ENCODE results near the gene CSMD2. TPM values are rescaled to one million over a fixed set of nuclear protein-coding genes. Genes with fewer than 3 reads are reported as not detected.

Gene CSMD2
- total RNA-seq, 1 donor from 2014 or later, result 1.8 TPM

GRCh38 chr1:33599516-33600115 is 565.4 kb downstream of the CSMD2 start:
- H3K36me3 Mint-ChIP-seq, result no peaks in the 10 kb centered on the region
- no peak overlapping the region for H3K27ac Mint-ChIP-seq
- H3K4me1 Mint-ChIP-seq (ENCODE audit: unreplicated experiment), result no peaks in the 10 kb centered on the region
- no peak for TF ChIP-seq CTCF (conservative IDR thresholded peaks at IDR 0.05)
- DNase-seq (ENCODE audit: extremely low spot score, unreplicated experiment), result no peak
- peaks cover 36% of the 10 kb centered on the region for H3K27me3 Mint-ChIP-seq
- H3K9me3 Mint-ChIP-seq, result no peaks in the 10 kb centered on the region
- no peak overlapping the region for H3K4me3 Mint-ChIP-seq

GRCh38 chr1:33588726-33589125 is 576.3 kb downstream of the CSMD2 start:
- Mint-ChIP-seq H3K9me3 (no peaks in the 10 kb centered on the region), H3K4me1 (ENCODE audit: unreplicated experiment) (no peaks in the 10 kb centered on the region), H3K27me3 (peaks cover 8% of the 10 kb centered on the region), H3K27ac (no peak overlapping the region), H3K4me3 (no peak overlapping the region), H3K36me3 (no peaks in the 10 kb centered on the region)
- TF ChIP-seq CTCF (conservative IDR thresholded peaks at IDR 0.05), result no peak
- DNase-seq (ENCODE audit: extremely low spot score, unreplicated experiment), result no peak

- H3K27me3 Mint-ChIP-seq, result peaks cover 9% of the 10 kb centered on the region
- no peak for TF ChIP-seq CTCF (conservative IDR thresholded peaks at IDR 0.05)
These were observed 578.2 kb downstream of the CSMD2 start for GRCh38 chr1:33586795-33587194.

GRCh38 chr1:33586106-33586505 is 578.9 kb downstream of the CSMD2 start:
- TF ChIP-seq CTCF (conservative IDR thresholded peaks at IDR 0.05), result no peak
- H3K27me3 Mint-ChIP-seq, result peaks cover 12% of the 10 kb centered on the region
- H3K36me3 Mint-ChIP-seq, result no peaks in the 10 kb centered on the region
- no peaks in the 10 kb centered on the region for H3K4me1 Mint-ChIP-seq (ENCODE audit: unreplicated experiment)
- H3K27ac Mint-ChIP-seq, result no peak overlapping the region
- H3K9me3 Mint-ChIP-seq, result no peaks in the 10 kb centered on the region
- H3K4me3 Mint-ChIP-seq, result no peak overlapping the region
- DNase-seq (ENCODE audit: extremely low spot score, unreplicated experiment), result no peak

More at GRCh38 chr1:33586795-33587194, 578.2 kb downstream of the CSMD2 start:
- no peak for DNase-seq (ENCODE audit: extremely low spot score, unreplicated experiment)
- Mint-ChIP-seq H3K4me1 (ENCODE audit: unreplicated experiment) (no peaks in the 10 kb centered on the region), H3K9me3 (no peaks in the 10 kb centered on the region), H3K27ac (no peak overlapping the region), H3K4me3 (no peak overlapping the region), H3K36me3 (no peaks in the 10 kb centered on the region)

GRCh38 chr1:33583567-33583966 is 581.5 kb downstream of the CSMD2 start:
- no peaks in the 10 kb centered on the region for H3K4me1 Mint-ChIP-seq (ENCODE audit: unreplicated experiment)
- H3K36me3 Mint-ChIP-seq, result no peaks in the 10 kb centered on the region
- no peak overlapping the region for H3K27ac Mint-ChIP-seq
- DNase-seq (ENCODE audit: extremely low spot score, unreplicated experiment), result no peak
- peaks cover 21% of the 10 kb centered on the region for H3K27me3 Mint-ChIP-seq
- no peak overlapping the region for H3K4me3 Mint-ChIP-seq
- no peaks in the 10 kb centered on the region for H3K9me3 Mint-ChIP-seq
- no peak for TF ChIP-seq CTCF (conservative IDR thresholded peaks at IDR 0.05)

Measured in type B pancreatic cell (in vitro differentiated cells).